Thyroid gland (tissue), 4 donors: ENCODE measurements around the gene MRPL36.

Source experiments
- CTCF ChIP-seq, 6 experiments: fragments of 200-600 bp in 3 of 6; fragments of 450-650 bp in 3 of 6; sonication (generic) in 3 of 6; IDR thresholded peaks; one replicate each; pipeline ENCODE4 v1.5.1; 2016 to 2019; ENCODE audit warnings: antibody characterized with exemption in 6 of 6, mild to moderate bottlenecking in 2 of 6, inconsistent platforms in 1 of 6, moderate library complexity in 1 of 6
- POLR2A ChIP-seq, 2 donors: fragments of 450-650 bp; IDR thresholded peaks; one replicate each; pipeline ENCODE4 v1.6.1; 2017; ENCODE audit warnings: antibody characterized with exemption in 2 of 2, mild to moderate bottlenecking in 2 of 2, moderate library complexity in 1 of 2

GRCh38 chr5:1762121-1762882 lies 37.3 kb downstream of the MRPL36 start:
- TF ChIP-seq POLR2A (IDR thresholded peaks at IDR 0.05) (no peak), CTCF (IDR thresholded peaks at IDR 0.05) (no peak)
